Astrocyte of the hippocampus (primary cell): ENCODE results near the gene MBD6.
A peak's percentile ranks its signal among the peaks of the same experiment; 100 is the strongest.
"Not testable (repeated sequence)": the region's sequence is repeated elsewhere in the genome, so short reads cannot be mapped to it uniquely, and the experiment has no call there.

Experiments used
- DNase-seq: peaks from one replicate; pipeline ENCODE4 v3.0.0; 2011; ENCODE audit warnings: low read depth, low spot score

MBD6 gene

GRCh38 chr12:57515934-57516541, 6.6 kb upstream of the MBD6 start:
- no peak for DNase-seq

GRCh38 chr12:57516617-57517153, 5.9 kb upstream of the MBD6 start:
- no peak for DNase-seq

GRCh38 chr12:57517187-57517586, 5.4 kb upstream of the MBD6 start:
- no peak for DNase-seq

- not testable (repeated sequence) for DNase-seq
Measured at GRCh38 chr12:57517718-57518117, 4.9 kb upstream of the MBD6 start.

GRCh38 chr12:57518176-57518919, 4.3 kb upstream of the MBD6 start:
- no peak for DNase-seq

GRCh38 chr12:57518920-57519795, 3.5 kb upstream of the MBD6 start:
- DNase-seq, result peak; percentile 35

- DNase-seq, result no peak
Measured at GRCh38 chr12:57519796-57520052, 2.9 kb upstream of the MBD6 start.

- DNase-seq, result peak; percentile 100
Measured at GRCh38 chr12:57520053-57520818, 2.4 kb upstream of the MBD6 start, which contains the start of gene DDIT3. Gene DDIT3, minus strand, starts transcription at chr12:57520514. Its CDS starts 3,108 bp downstream, at chr12:57517406.

GRCh38 chr12:57521525-57522010, 1.1 kb upstream of the MBD6 start:
- DNase-seq, result peak; percentile 68

- peak; percentile 76 for DNase-seq
Measured at GRCh38 chr12:57522887-57523705, 472 bp downstream of the MBD6 start.

GRCh38 chr12:57523706-57524614, 1.3 kb downstream of the MBD6 start:
- DNase-seq, result no peak

GRCh38 chr12:57524814-57525614, 2.4 kb downstream of the MBD6 start:
- DNase-seq, result no peak

GRCh38 chr12:57525615-57526383, 3.2 kb downstream of the MBD6 start:
- no peak for DNase-seq

GRCh38 chr12:57526477-57527126, 4.0 kb downstream of the MBD6 start:
- no peak for DNase-seq

- no peak for DNase-seq
Measured at GRCh38 chr12:57527184-57527583, 4.6 kb downstream of the MBD6 start.

- DNase-seq, result no peak
Measured at GRCh38 chr12:57528176-57528575, 5.6 kb downstream of the MBD6 start.

GRCh38 chr12:57528831-57529555, 6.4 kb downstream of the MBD6 start:
- DNase-seq, result no peak
